Suppressor macrophage (primary cell): ENCODE data around the gene PCDH15.

Source experiments
- DNase-seq, 4 experiments: peaks; one replicate each; pipeline ENCODE4 v3.0.0-alpha.2; 2020 to 2022

The PCDH15 gene

DNA sequence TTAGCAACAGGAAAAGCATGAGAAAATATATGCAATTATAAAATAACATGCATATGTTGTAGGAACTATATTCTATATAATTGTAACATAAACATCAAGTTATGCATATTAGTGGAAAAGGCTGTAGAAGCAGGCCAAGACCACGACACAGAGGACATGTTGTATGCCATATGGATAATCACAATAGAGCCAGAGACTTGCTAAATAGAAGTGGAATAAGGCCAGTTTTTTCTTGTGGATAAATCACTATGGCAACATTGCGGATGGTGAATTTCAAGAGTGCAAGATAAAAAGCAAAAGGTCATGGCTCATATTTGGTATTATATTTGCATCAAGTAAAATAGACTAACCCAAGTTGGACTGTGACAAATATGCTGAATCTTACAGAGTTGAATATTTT lies 93.0 kb downstream of the PCDH15 start:
- DNase-seq, result no peak

GRCh38 chr10:54702583-54703485 lies 98.2 kb downstream of the PCDH15 start:
- DNase-seq, result no peak

GRCh38 chr10:54691331-54691730 lies 109.7 kb downstream of the PCDH15 start:
- no peak for DNase-seq

DNA sequence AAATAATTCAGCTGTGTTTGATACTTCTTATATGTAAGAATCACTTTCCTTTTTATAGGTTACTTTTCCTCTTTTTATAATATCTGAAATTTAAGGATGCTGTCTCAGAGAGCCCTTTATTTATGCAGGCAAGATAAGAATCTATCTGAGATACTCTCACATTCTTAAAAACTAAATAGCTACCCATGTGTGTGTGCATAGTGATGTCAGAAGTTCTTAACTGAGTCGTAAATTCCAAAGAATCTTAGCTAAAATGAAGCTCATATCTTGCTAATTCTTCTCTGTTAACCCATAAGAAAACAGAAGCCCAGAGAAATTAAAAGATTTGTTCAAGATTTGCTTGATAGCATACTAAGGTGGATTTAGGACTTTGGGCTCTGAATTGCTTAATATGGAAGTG lies 118.5 kb downstream of the PCDH15 start:
- DNase-seq, result no peak

GRCh38 chr10:54681136-54681535 lies 119.9 kb downstream of the PCDH15 start:
- DNase-seq, result no peak

DNA sequence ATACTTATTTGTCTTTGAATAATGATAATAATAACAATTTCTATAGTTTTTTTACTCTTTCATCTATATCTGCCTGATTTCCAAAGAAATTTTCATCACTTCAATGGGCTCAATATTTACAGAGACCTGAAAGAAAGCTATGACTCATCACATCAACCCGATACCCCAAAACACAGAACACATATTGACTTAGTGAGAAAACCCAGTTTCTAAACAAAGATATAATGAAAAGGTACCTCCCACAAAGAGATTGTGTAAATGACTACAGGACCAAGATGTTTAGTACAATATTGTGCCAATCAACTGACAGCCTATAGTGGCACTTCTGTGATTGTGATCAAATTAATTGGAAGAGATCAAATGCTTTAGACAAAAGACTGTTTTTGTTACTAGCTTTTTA lies 133.9 kb downstream of the PCDH15 start:
- DNase-seq, result no peak

DNA sequence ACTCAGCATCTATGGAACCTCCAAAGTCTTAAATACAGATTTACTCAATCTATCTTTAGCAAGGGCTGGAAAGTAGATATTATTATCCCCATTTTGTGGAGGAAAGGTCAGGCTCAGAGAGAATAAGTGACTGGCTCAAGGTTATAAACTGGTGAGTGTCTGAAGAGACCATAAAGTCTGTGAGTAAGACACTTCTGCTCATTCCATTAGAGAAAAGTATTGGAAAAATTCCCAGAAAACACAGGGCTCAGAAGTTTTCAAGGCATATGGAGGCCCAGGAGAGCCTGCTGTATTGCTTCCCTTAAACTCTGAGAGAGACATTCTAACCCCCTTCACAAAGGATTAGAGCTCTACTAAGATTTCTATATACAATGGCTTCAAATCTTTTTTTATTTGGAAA lies 134.8 kb downstream of the PCDH15 start:
- no peak for DNase-seq

DNA sequence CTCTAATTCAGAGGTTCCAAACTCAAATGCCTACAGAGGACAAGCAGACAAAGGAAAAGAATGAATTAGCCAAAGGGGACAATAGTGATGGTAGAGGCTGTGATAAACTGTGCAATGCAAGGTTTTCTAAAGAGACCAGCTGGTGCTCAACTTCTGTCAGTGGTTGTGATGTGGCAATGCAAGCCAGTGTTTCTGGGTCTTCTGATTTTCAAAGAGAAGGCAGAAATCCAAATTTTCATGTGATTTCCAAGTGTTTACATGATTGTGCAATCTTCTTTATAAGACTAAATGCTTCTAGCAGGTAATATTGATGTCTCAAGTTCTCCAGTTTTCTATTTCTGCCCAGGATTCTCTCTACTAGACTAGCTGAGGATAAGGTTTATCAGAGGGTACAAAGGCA lies 135.9 kb downstream of the PCDH15 start:
- no peak for DNase-seq

- no peak for DNase-seq
Measured at GRCh38 chr10:54660397-54660796, 140.6 kb downstream of the PCDH15 start.

GRCh38 chr10:54656643-54657042 lies 144.4 kb downstream of the PCDH15 start:
- DNase-seq, result no peak

GRCh38 chr10:54653518-54653917 lies 147.5 kb downstream of the PCDH15 start:
- no peak for DNase-seq

DNA sequence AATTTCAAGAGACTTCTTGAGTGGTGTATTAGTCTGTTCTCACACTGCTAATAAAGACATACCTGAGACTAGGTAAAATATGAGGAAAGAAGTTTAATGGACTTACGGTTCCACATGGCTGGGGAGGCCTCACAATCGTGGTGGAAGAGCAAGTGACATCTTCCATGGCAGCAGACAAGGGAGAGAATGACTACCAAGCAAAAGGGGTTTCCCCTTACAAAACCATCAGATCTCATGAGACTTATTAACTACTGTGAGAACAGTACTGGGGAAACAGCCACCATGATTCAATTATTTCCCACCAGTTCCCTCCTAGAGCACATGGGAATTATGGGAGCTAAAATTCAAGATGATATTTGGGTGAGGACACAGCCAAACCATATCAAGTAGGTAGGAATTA lies 150.5 kb downstream of the PCDH15 start:
- no peak for DNase-seq

DNA sequence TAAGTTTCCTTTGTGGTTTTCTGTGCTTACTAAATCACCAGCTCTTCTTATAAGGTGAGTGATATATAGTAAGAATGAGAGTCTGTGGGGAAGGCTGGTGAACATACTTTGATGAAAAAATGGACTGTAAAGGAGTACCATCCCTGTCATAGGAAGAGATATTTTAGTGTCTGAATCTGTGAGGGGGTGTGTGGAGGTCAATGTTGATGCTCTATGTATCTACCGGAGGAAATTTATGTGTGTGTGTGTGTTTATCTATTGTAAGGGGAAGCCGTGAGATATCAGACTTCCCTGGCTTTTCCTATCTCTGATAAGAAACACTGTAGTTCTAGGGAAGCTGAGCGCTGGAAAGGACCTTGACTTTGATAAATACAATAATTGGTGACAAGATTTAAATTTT lies 179.0 kb downstream of the PCDH15 start:
- DNase-seq, result no peak

GRCh38 chr10:54620352-54620751 lies 180.7 kb downstream of the PCDH15 start:
- no peak for DNase-seq

GRCh38 chr10:54614072-54614471 lies 187.0 kb downstream of the PCDH15 start:
- peak in 1 of 4 experiments; percentile 2 for DNase-seq

DNA sequence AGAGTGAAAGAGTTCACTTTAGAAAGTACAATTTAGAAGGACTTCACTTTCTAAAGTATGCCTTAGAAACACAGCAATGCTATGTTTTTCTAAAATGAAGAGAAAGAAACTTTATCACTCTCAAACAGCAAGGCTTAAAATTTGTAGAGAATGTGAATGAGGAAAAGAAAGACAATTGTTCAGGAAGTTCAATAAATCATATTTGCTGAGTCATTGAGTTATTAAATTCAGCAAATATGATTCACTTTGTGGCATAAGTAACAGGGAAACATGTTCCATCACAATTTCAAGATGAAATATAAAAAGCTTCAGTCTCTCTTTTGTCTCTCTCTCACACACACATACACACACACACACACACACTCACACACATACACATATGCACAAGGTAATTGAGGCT lies 187.9 kb downstream of the PCDH15 start:
- DNase-seq, result no peak

GRCh38 chr10:54609423-54609822 lies 191.6 kb downstream of the PCDH15 start:
- DNase-seq, result no peak

GRCh38 chr10:54607983-54608382 lies 193.0 kb downstream of the PCDH15 start:
- DNase-seq, result no peak

DNA sequence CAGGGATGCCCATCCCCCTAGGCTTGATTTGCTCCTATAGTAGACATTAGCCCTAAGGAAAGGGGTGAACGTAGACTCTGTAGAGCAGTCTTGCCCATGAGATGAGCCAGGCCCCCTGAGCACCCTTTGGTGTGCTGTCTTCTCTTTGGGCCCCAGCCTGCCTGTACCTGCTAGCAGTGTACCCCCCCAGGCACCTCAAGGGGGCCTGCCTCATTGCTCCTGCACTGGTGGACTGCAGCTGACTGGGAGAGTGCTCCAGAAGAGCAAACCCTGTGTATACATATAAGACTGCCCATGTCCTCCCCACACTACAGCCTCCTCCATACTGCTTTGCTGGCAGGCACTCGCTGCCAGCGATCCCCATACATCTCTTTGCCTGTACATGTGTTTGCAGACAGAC lies 206.7 kb downstream of the PCDH15 start:
- DNase-seq, result no peak

DNA sequence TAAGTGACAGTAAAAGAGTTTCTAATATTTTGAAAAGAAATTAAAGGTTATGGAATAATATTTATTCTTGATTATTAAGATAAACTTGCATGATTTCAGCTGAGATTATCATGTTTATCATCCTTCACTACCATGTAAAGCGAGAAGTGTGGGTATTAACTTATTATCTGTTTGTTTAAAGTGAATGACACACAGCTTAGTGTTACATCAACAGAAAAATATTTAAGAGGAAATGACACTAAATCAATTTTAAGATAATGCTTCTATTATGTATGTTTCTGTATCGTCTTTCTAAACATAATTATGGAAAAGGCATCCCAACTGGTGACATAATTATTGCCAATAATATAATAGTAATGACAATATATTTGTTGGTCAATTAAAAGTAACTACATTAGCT lies 213.1 kb downstream of the PCDH15 start:
- DNase-seq, result no peak

DNA sequence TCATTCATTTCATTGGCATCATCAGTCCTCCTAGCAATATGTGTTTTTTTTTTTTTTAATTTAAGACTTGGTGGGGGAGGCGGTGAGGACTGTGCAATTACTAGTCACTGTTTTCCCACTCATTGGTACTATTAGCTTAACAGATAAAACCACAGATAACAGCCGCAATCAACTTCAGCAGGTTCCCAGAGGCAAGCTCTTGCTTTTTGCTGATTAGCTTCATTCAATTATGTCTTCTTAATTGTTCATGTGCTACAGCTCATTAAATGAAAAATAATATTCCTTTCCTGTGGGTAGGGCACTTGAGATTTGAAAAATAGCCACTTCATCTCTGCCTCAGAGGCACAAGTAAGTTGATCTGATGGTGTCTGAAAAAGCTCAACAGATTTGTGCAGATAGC lies 215.5 kb downstream of the PCDH15 start:
- no peak for DNase-seq

DNA sequence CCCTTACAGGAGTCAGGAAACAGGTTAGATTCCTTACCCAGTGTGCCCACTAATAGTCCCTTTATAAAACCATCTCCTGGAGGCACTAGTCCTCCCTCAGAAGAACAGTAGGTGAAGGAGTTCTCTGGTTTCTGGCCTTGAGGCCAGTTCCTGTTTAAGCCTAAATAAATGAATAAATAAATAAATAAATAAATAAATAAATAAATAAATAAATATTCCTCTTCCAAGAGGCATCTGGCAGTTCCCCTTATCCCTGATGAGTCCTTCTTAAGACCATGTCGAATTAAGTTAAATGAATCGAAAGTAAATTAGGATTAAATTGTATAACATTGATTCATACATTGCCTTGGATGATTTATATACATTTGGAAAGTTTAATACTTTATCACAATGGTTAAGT lies 223.3 kb downstream of the PCDH15 start:
- no peak for DNase-seq

DNA sequence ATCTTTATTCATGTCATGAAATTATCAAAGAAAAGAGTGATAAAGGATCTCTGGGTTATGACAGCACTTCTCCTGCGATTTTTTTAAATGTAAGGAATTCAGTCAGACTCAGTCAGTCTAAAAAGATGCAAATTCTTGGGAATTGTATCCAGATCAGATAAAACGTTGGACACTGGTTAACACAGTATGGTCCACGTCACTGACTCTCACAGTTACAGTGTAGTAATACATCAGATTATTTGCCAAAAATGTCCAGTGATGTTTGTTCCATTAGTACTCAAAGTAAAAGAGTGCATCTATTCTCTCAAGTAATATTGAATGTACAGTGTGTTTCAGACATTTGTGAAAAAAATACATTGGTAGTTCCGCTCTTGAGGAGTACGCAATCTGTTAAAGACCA lies 224.5 kb downstream of the PCDH15 start:
- no peak for DNase-seq

- DNase-seq, result no peak
Measured at GRCh38 chr10:54559498-54559897, 241.5 kb downstream of the PCDH15 start.

GRCh38 chr10:54554028-54554427 lies 247.0 kb downstream of the PCDH15 start:
- no peak for DNase-seq
